Activated T-helper 9 cell treated with anti-CD3 and anti-CD28 coated beads, Interleukin-2, amount 50 U/mL, for 16 hours (primary cell): ENCODE results near the gene BDNF.
"Not testable (repeated sequence)": the region's sequence is repeated elsewhere in the genome, so short reads cannot be mapped to it uniquely, and the experiment has no call there.

Experiments used
- DNase-seq: peaks from one replicate; pipeline ENCODE4 v3.0.0-alpha.2; 2020; ENCODE audit warnings: low read depth

The BDNF gene

DNA sequence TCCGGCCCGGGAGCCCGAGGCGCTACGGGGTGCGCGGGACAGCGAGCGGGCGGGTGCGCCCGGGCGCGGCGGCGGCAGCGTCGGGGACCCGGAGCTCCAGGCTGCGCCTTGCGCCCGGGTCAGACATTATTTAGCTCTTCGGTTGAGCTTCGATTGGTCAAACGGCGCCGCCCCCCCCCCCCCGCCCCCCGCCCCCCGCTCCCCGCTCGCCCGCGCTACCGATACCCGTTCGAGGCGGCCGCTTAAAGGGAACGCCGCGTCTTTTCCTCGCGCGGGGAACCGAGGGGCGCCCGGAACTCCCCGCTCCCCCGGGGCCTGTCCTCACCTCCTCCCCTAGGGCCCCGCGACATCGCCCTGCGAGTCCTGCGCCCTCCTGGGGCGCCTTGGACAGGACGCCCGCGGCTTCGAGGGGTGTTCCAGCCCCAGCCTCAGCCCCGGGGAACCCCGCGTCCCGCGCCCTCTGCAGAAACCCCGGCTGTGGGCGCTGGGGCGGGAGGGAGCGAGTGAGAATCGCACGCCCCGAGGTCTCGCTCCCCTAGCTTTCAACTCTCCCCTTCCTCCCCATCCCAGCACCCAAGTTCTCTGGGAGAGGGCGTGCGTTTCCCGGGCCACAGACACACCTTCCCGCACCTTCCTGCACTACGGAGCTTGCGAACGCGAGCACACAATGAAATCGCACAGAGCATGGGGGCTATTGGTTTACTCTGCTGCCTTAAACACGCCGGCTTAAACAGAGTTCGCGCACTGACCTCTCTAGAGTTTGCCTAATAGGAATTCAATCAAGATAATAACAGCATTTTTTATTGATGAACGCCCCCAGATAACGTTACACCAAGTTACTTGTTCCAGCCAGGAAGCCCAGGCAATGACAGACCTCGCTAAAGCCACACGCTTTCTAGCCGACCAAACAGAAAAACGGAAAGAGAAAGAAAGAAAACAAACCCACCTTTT, at the start of gene BDNF:
Gene BDNF, minus strand, starts transcription at position 105 of the 951 bp plus-strand sequence. CDS start 41,891 bp downstream, outside the sequence.
- no peak for DNase-seq

DNA sequence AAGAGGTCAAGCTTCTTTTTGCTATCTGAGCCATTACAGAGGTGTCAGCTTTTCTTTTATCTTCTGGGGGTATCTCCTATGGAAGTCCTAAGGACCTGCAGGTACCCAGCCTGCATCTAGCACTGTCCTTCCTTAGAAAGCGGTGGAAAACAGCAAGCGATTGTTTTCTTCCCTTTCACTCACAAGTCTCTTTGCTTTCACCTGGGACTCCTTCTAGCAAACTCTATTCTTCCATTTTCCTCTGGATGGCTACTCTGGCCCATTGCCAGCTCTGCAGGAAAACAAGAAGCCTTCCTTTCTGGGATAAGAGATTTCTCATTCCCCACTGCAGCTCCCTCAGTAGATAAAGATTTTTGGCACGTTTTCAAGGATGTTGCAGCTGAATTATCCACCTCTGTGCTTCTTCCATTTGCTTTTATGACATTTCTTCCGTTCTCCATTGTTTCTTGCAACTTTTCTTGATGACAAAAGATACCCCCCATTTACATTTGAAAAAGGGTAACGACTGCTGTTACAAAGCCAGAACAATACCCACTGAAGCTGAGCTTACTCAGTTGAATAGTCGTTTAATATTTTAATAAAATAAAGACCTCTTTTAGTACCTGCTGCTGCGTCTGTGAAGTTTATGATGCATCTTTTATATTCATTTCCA, 40.2 kb upstream of the BDNF start:
- DNase-seq = no peak

DNA sequence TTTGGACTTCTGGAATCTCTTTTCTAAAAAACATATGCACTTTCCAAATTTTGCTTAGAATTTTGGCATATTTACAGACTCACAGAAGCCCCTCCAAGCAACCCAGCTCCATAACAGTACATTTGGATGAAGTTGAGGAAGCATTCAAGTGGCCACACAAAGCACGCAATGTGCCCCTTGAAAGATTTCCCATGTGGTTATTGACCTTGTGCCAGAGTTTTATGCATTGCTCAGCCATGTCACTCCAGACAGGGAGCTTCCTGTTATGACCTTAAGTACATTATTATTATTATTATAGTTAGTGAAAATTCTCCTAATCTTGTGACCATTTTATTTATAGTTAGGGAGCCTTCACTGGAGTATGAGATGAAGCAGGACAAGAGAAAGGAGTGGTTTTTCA, 35.0 kb upstream of the BDNF start:
- DNase-seq = no peak

DNA sequence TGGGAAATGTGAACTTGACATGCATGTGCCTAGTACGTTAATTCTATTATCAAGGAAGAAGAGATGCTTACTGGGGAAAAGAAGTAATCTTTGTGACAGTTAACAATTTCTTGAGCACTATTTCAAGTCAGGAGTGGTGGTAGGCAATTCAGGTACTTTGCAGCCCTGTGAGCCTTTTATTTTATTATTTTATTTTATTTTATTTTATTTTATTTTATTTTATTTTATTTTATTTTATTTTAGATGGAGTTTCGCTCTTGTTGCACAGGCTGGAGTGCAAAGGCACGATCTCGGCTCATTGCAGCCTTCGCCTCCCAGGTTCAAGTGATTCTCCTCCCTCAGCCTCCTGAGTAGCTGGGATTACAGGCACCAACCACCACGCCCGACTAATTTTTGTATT, 31.5 kb upstream of the BDNF start:
- DNase-seq = not testable (repeated sequence)

DNA sequence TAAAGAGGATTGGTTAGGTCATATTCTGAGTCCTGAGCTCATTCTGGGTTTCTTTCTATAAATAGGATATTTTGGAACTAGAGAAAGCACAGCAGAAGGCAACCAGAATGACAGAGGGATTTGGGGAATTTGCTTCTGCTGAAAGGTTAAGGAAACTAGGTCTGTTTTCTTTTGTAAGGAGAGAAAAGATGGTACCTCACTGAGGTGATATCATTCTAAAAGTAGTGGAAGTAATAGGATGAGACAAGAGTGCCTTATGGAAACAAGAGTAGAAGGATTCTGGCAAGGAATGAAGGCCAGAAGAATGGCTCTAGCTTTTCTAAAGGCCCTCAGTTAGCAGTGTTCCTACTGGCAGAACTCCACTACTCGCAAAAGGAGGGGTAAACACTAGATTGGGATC, 26.7 kb upstream of the BDNF start:
- DNase-seq = no peak

DNA sequence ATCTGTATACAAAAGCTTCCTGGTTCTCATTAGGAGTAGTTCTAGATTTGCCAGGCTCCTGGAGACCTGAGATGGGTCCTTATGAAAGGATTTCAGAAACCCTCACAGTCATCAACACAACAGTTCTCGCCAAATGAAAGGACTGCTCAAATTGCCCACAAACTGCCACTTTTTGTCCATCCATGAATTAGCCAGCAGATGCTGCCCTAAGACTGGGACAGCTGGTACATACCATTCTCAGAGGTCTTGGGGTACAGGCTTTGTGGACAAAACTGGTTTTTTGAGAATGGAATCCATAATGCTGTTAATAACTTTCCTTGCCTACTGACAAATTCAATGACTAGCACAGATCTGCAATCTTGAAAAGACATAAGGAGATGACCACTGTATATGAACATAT, 23.4 kb upstream of the BDNF start:
- DNase-seq = no peak

DNA sequence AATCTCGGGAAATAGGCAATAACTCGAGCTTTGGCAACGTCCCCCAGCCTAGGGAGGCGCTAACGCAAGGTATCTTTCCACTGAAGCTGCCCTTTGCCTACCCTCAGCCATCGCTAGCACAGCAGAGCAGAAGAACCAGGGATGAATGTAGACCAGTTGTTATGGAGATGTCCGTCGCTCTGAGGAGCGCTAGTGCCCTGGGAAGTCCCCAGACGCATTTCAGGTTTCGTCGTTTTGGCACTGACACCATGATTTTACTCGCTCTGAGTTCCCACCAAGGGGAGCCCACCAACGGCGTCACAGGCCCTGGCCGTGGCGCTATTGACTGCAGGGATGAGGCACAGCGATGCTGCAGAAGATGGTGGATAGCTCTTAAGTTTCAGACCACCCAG, 22.7 kb upstream of the BDNF start:
- DNase-seq = no peak

DNA sequence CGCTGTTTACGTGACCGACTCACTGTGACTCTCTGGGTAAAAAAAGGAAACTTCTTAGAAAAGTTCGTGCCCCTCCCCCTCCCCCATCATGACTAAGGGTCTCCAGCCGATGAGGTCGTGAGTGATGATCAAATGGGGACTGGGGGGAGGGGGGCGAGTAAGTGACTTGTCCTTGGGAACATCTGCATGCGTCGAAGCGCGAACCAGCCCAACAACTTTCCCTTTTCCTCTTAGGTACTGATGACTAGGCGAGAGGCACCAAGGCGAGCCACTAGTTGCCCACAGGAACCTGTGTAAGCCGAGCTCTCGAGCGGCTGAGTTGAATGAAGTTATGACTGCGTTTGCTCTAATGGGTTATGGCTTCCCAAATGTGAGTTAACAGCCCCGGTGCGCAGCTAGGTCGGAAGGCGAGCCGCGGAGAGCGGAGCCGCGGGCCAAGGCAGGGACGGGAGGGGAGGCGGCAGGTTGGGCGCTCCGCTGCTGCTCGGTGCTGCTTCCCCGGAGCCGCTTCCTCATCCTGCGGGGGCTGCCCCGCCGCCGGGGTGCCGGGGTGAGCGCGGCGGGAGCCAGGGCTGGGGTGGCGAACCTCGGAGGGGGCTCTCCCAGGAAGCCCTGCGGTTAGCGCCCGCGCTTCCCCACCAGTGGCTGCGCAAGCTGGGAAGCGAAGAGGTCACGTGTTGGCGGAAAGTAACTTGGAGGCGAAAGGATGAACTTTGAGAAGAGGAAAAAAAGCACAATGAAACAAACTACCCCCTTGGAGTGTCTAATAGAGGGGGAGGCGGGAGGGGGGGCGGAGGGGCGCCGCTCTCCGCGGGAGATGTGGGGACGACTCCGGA, 22.1 kb upstream of the BDNF start:
- no peak for DNase-seq

DNA sequence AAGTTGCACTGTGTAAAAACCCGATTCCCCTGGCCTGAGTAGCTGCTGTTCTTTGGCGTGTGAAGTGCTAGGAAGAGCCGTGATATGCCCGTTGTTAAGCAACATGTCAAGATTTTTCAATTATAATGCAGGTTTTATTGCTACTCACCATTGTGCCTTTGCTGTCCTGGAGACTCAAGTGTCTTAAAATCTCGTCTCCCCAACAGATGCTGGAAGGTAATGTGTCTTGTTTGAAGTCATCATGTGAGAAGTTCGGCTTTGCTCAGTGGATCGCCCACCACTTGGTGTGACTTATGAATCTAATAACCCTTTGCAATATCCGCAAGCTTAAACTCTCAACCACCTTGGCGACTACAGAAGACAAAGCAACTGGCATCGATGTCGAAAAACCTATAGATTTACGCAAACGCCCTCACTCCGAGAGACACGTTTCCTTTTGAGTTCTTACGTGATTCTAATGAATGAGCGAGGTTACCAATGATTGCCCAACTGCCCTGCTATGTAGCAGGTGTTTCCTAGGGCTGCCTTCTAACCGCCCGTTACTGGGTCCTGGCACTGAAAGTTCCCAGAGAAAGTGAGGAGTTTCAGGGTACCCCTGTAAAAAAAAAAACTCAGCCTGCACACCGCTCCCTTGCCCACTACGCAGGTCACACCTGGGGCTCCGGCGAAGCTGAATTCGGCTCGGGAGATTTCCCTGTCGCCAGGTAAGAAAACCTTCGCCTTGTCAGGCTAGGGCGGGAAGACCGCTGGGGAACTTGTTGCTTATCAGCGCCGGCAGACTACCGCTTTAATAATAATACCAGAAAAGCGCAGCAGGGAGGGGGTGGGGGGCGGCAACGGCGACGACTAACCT, 21.2 kb upstream of the BDNF start:
- DNase-seq = no peak

DNA sequence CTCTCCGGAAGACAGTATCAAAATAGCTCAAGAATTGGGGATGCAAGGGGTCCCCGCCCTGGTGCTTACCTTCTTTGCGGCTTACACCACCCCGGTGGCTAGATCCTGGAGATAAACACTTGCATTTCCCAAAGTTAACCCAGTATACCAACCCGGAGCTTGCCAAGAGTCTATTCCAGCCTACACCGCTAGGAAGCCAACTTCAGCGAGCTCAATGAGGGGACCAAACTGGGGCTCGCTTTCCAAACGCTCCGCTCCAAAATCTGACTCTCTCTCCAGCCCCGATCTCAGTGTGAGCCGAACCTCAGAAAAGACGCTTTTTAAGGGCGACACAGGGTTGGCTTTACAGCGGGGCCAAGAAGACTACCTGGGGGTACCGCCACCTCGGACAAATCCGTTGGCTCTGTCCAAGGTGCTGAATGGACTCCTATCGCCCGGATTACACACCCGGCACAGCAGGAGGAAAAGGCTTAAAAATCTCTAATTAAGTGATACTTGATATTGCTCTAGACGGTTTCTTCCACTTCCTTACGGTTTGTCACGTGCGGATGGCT, 20.1 kb upstream of the BDNF start:
- DNase-seq = no peak

DNA sequence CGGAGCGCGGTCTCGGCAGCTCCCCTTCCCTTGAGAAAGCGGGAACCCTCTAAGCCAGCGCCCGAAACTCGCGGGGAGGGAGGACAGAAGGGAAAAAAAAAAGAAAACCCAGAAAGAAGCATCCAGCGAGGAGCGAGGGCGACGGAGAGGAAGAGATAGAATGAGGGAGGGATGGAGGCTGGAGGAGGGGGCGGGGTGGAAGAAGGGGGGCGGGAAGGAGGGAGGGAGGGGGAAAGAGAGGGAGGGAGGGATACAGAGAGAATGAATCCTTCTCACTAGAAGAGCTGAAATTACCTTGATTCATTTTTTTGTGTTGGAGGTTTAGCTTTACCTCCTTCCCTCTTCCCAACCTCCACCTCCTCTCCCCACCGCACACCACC, 19.3 kb upstream of the BDNF start:
- no peak for DNase-seq

DNA sequence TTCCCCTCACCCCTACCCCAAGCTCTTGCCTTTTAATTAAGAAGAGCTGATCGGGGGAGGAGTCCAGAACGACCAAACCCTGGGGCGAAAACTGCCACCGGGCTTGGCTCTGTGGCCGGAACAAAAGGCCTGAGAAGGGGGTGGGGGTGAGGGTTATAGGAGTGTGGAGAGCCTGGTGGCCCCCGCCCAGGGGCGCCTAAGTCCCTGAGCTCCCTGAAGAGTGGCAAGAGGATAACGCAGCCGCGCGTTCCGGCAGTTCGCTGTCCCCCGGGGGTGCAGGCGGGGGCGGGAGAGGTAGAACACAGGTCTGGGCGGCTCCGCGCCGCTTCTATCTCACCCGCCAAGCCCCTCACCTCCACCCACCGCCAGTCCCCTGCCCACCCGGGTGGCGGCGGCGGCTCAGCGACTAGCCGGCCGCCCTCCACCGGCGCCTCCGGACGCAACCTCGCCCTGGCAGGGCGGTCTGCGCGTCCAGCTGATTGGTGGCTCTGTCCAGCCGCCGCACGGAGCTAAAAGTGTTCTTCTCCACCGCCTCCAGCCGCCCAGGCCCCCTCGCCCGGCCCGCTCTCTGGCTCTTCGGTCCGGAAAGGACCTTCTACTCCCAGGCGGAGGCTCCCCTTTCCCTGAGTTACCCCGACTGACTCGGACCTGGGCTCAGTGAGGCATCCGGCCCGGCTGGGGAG, 18.7 kb upstream of the BDNF start:
- no peak for DNase-seq

DNA sequence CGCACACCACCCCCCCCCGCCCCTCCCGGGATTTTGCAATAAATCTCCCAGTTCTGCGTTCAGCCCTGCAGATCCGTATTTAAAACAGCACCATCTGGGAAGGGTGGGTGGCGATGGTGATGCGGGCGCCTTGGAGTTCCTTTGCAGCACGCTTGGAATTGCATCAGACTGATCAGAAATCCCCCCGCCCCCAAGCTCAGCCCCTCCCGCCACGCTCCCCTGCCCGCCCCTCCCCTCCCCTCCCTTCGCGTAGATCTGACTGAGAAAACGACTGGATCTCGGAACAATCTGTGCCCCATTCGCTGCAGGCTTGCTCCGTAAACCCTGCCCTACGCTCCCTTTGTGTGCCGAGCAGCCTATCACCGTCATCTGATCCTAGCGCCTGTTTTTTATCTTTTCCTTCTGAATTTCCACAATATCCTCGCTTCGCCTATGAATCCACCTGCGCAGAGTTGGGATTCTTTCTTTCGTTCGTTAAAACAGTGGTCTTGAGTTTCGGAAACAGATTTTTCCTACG, 18.1 kb upstream of the BDNF start:
- no peak for DNase-seq

DNA sequence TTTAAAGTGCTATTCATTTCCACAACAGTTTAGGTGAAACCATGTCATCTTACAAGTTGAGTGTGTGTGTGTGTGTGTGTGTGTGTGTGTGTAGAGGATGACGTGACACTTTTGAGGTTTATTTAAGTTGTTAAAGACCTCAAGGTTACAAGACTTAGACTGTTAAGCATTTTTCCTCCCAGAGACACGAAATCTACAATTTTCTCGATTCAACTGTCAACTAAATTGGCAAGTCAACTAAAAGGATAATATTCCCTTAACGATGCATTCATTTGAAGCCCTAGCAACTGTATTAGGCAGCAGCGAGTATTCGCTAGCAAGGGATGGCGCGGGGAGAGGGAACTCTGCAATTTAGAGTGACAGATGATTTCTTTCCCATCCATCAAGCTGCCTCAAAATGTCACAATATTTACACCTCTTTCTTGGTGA, 17.6 kb upstream of the BDNF start:
- DNase-seq = no peak

DNA sequence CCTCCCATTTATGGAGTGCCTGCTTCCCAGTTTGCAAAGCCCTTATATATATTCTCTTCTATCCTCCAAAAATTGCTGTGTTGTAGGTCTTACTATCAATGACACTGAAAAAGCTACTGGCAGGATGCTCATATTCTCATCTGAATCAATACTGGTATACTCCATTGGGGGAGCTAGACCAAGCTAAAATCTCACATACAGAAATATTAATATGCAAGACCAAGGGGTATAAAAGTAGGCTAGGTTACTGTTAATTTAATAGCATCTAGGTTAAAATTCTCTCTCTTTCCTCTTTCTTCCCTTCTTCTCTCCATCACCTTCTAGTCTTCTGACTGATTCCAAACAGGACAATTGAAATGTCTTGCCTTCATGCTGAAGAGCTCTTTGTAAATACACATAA, 17.1 kb upstream of the BDNF start:
- no peak for DNase-seq

DNA sequence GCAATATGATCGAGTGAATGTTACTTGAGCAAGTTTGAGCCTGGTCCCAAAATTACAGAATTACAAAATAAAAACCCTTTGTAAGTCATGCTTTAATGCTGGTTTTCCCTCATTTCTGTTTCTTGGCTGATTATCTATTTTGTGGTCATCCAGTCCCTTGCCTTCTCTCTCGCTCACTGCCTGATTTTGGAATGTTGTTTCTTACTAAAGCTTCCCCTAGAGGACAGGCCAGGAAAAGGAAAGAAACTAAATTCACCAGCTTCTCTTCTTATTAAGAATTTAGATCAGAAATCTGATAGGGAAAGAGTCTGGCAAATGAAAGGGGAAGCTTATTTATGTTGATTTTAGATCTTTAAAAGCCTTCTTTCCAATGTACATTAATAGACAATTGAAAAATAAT, 16.6 kb upstream of the BDNF start:
- DNase-seq = no peak

DNA sequence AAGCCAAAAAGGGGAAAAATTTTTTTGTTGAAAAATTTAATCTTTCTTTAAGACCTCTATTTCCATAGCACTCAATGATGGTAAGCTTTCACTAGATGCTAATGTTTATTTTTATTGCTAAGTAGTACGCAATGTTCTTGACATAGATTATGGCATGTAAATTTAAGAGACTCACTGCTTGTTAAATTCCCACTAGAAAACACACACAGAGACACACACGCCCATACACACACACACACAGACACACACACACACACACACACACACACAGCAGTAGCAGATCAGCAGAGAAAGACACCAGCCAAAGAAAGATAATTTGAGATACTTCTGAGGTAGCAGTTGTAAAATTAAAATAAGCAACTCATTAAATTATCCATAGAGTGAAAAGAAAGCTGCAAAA, 16.0 kb upstream of the BDNF start:
- DNase-seq = no peak

DNA sequence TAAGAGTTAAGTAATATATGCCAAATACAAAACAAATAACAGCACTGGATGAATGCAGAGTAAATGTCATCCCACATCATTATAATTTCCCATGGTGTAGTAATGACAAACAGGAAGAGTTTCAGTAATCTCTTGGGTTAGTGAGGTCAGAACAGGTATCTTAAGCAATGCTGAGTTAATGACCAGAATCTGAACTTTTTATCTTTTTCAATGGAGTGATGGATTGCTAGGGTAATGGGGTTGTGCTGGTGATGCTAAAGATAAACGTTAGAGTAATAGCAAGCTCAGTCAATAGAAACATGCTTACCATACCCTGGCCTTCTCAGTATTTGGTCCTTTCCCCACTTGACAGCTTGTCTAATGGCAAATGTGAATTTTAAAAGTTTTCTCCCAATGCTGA, 11.5 kb upstream of the BDNF start:
- no peak for DNase-seq

DNA sequence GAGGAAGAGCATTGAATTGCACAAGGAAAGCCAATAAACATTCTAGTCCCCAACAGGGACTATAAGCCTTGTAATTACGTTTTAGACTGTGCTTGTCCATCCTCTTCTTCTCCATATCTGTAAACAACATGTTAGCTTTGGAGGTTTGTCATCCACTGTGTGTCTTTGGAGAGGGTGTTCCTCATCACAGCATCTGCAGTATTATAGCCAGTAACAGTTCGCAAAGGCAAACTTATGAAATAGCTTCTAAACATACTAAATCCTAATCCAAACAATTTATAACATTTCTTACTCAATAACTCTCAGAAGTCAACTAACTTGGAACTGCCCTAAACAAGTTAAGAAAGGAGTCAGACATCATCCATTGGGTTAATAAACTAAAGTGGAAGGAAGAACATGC, 10.3 kb upstream of the BDNF start:
- DNase-seq = no peak

DNA sequence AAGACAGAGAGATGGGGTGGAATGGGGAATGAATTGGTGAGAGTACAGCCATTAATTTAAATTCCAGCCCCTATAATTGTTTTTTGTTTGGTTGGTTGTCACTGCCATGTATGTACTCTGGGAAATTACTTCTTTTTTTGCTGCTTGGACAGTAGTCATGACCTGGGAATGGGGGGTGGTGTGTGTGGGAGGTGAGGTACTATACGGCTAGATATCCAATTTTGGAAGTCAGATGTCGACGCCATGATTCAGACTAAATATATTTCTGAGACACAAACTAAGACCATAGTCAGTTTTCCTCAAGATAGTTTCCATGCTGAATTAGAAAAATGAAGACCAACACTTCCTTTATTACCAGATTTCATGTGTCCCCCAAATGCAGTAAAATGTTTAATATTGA, 7.4 kb upstream of the BDNF start:
- DNase-seq = no peak
